HL-60/S4 (cell line): ENCODE data around the gene DMXL1.

Source experiments
- in situ Hi-C: fragments of 300-500 bp; cut with MboI; formaldehyde crosslinking; loops from 2 replicates; pipeline ENCODE4 v1.14.3; 2022; ENCODE audit warnings: low sequenced_read_pairs

The DMXL1 gene

DNA sequence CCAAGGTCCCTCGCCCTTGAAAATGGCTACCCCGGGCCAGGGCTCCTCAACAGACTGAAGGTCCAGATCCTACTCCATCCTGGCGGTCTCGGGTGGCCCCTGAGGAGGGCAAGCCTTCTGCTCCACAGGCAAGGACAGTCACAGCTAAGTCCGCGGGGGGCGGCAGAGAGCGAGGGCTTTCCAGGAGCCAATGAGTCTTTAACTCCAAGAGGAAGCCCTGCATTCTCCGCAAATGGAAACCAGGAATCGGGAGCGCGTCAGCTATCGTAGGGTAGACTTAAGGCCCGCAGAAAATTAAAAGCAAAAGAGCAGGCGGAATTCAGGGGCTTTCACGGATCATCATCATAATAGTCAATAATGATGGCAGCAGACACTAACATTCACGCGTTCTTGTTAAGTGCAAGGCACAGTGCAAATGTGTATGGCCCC is 197.1 kb downstream of the DMXL1 start:
- in situ Hi-C loops: no loop called here

DNA sequence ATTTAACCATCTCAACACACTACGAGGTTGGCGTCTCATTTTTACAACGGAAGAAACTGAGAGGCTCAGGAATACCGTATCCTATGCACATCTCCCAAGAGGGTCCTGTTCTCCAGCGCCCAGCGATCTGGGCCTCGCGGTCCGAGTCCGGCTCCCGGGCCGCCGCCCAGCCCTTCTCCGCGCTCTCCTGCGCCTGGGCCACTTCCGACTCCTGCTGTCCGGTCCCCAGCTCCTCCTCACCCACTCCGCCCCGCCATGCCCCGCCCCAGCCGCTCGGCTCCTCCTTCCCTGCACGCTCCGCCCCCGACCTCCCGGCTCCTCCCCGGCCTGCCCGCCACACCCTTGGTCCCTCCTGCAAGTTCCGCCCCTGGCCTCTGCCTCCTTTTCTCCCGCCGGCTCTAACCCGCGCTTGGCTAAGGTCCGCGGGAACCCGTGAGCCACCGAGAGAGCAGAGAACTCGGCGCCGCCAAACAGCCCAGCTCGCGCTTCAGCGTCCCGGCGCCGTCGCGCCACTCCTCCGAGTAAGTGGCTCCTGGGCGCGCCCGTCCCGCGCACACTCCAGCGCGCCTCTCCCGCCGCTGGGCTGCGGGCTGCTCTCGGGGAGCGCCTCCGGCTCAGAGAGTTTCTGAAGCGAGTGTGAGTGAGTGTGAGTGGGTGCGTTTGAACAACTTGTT is 197.6 kb downstream of the DMXL1 start:
- in situ Hi-C loops: no loop called here

DNA sequence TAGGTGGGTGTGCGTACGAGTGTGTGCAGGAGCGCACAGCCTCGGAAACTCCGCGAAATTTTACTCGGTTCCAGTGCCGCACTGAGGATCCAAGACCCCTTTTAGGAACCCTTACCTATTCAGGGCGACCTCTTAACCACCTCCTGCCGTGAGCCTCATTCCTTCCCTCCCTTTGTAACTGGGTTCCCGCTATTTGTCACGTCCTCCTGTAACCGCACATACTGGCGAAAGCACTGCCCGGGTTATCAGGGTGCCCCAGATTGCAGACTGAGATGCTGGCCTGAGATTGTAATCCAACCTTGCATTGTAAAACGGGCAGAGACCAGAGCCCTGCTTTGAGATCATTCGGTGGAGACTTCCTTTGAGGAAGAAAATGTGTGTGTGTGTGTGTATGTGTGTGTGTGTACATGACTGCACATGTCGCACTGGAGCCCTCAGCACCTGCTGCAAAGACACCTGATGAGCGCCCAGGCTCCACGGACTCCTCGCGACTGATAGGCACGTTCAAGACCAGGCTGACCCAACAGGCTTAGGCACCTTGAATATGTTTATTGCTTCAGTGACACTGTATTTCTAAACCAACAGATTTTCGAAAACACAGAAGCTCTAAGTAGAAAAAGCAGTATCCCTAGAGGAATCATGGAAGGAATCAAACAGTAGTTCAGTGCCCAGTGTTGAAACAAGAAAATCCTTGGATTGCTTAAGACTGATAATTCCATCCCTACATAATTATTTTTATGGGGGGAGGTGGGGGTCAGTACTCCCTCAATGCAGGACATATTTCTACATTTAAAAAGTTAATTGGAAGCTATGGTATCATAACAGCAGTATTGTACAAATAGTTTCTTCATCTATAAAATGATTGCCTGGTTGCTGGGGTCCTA is 198.4 kb downstream of the DMXL1 start:
- in situ Hi-C loops: no loop called here

GRCh38 chr5:119270121-119270565 is 199.3 kb downstream of the DMXL1 start:
- in situ Hi-C loops: no loop called here

DNA sequence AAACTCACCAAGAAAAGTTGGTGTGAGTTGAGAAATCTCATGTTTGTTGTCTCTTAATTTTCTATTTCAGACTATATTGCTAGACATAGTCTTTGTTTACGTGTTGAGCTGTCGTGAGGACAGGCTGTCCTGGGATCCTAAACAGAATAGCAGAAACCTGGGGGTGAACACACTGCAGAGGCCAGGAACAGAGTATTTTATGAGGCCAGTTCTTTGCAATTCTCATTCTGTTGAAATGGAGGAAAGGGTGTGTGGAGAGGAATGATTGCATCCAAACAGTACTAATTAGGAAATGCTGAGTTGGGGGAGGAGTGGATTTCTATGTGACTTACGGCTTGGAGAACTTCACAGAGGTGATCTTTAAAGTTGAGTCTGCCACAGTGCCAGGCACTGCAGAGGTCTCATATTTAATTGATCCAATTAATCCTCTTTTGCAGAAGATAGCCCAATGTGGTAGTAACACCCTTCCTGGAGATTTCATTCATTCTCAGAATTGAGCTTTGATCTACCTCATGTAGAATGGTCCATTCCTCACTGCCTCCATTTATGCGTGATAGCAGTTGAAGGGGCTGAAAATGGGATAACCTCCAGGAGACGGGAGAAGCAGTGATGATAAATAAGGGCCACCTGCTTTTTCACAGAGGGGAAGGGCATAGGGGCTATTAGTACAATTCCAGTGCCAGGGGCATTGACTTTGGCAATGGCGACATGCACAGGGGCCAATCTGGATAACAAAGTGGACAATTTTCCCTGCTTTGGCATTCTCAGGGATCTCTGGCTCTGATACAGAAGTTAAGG is 200.3 kb downstream of the DMXL1 start:
- in situ Hi-C loops: no loop called here

DNA sequence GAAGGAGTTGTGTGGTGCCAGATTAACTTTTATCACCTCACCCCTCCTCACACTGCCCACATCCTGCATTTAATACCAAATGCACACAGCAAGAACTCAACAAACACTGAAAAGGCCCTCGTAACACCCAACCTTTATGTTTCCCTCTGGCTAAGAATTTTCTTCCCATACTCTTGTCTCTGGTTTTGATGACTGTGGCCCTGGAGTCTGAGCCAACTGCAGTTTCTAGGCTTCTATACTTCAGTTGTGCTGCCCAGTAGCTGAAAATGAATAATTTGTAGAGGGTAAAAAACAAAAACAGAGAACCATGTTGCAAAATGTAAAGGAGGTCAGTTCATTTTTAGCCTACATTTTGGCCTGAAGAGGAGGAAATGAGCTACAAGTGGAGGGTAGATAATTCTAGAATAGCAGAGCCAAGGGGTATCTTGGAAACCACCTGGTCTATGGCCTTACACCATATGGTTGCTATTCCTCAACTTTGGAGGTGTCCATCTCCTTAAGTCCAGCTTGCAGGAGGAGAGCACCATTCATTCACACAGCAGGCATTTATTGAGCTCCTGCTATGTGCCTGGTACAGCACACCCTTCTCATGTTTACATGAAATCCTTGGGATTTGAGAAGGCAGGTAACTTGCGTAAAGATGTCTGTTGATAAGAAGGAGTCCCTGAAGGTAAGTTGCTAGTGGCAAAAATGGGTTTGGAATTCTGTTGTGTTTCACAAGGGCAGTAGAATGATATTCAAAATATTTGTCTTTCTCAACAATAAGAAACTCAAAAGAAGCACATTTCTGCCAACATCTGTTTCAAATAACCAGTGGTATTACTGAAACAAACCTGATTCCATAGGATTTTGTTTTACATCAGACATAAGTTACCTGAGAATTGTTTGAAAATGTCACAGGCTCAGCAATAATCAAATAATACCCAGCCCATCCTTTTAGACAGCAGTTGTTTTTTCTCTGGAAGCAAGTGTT is 201.2 kb downstream of the DMXL1 start:
- in situ Hi-C loops: no loop called here

DNA sequence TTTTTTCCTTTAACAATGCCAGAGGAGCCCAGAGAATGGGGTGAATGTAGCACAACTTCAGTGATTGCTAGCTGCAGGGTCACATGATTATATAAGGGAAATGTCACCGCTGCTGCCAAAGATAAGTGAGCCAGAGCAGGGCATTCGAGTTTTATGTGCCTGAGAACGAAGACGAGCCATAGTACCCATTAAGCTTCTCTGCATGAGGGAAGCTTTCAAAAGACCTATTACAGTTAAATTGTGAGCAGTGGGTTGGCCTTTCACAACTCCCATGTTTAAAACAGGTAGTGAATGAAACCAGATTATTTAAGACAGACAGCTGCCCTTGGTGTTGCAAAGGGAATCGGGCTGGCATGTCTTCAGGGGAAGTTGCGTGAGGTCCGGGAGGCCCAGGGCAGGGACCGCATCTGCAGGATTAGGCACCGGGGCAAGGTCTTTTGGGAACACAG is 202.5 kb downstream of the DMXL1 start:
- in situ Hi-C loops: no loop called here

DNA sequence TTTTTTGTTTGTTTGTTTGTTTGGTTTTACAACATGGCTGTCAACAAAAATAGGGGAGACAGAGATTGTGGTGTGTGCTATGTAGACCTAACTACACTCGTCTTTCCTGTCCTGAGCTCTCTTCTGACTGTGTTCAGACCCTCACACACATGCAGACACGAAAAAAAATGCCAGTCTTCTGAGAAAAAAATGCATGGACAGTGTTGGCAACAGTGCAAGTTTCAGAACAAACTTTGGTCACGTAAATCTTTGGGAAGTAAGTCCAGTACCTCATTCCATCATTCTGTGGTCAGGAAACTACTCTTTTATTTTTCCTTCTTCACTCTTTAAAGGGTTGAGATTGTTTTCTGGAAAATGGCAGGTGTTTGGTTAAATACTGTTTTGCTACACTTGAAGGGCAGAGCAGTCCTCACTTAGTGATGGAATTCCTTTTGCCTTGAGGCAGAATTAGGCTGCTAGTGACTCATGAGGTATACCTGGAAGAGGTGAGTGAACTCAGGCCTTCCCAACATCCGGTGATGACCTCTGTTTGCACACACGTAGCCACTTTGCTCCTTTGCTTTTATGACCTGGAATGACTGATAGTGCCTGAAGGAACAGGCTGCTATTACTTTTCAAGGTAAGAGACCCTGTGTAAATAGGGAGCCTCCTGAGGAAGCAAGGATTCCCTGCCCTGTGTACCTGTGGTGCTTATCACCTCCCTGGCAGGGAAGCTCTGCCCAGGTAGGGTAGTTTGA is 203.3 kb downstream of the DMXL1 start:
- in situ Hi-C loops: no loop called here

GRCh38 chr5:119274767-119275130 is 203.9 kb downstream of the DMXL1 start:
- in situ Hi-C loops: no loop called here

DNA sequence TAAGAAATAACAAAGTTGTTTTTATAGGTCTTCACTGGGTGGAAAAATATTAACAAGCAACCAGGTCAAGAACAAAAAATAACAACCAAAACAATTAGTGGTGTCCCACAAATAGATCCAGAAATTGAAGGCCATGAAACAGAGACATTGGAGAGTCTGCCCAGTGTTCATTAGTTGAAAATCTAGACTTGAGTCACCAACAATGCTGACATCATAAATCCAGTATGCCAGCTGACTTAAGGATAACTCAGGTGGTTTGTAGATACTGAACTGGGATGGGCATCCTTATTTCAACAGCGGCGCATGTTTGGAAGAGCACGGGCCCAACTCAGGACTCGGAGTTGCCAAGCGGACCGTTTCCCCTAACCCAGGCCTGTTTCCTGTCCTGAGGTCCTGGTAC is 204.3 kb downstream of the DMXL1 start:
- in situ Hi-C loops: no loop called here

GRCh38 chr5:119275601-119276173 is 204.8 kb downstream of the DMXL1 start:
- in situ Hi-C loops: no loop called here

- in situ Hi-C loops: no loop called here
Measured at GRCh38 chr5:119276978-119277377, 206.1 kb downstream of the DMXL1 start.

DNA sequence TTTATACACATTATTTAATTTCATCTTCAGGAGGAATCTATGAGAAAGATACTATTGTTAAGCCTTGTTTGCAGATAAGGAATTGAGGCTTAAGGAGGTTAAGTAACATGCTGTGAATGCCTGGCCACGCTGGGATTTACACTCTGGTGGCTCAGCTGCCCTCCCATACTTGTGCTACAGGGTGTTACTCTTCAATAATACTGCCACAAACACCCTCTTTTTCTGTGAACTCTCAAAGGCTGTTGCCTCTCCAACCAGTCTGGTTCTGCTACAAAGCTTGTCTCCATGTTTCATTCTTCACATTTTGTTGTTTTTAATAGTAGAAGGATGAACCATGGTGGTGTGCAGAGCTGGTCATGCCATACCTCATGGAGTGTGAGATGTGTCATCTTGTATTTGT is 208.2 kb downstream of the DMXL1 start:
- in situ Hi-C loops: no loop called here

DNA sequence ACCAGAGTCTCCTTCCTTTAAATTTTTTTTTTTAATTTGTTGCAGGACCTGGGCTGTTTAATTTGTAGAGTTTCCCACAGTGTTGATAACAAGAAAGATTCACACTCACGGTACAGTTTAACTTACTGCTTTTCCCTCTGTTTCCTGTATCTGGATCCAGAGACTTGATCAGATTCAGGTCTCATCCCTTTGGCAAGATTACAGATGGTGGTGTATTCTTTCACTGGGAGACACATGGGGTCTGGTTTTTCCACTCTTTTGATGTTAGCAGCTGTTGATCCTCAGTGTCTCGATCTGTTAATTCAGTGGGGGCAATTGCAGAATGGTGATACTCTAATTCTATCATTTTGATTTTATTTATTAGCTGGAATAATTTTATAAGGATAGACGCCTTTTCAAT is 209.5 kb downstream of the DMXL1 start:
- in situ Hi-C loops: no loop called here

DNA sequence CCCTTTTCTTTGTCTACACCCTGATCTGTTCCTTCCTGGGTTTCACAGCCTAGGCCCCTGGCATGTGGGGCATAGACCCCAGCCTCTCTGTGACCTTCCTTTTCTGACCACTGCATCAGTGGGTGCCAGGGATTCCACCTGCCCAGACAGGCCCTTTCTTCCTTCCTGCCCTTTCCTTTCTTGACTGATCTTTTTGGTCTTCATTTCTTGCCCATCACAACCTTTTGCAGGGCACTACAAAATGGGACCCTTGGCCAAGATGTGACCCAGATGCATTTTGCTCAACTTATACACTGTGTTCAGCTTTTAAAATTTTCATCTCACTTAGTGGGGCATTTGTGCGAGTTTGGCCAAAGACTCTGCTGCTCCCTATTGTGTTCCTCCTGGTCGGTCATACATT is 211.7 kb downstream of the DMXL1 start:
- in situ Hi-C loops: no loop called here

DNA sequence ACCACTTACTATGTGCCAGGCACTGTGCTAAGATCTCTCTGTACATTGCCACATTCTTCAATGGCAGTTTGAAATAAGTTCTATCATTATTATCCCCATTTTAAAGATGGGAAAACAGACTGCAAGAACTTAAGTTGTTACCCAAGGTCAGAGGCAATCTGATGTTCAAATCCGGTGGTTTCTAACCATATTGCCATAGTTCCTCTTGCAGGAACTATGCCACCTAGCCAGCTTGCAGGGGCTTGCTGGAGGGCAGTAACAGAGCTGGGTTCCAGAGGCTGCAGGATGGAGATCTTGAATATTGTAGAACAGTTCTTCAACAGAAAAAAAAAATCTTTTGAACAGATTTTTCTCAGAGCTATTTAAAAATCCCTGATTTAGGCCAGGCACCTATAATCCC is 213.1 kb downstream of the DMXL1 start:
- in situ Hi-C loops: no loop called here

DNA sequence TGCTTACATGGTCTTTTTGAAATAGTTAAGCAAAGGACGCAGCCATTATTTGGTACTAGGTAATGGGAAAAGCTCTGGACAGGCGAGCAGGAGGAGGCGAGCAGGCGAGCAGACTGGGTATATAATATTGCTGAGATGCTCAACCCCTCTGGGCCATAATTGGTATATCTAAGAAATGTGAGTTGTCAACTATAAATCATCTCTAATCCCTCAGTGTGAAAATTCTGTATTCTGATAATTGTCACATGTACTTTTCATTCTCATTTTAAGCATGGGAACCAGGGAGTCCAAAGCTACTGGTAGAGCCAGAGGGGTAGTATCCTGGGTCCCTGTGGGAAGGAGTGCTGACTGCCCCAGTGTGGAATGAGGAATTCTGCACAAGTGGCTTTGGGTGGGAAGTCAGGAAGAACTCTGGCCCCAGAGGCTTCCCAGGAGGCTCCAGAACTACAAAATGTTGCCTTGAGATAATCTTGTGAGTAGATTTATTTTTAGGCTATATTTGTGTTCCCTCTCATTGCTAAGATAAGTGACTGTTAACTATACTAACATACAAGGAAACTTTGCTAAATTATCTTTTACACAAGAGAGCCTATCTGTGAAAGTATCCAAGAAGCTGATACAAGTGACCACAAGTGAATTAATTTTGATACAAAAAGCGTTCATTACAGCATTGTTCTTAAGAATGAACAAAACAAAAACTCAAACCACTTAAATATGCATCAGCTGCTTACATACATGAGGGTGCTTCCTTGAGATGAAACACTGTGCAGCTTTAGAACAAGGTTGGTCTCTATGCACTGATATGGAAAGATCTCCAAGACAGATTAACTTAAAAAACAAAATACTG is 214.4 kb downstream of the DMXL1 start:
- in situ Hi-C loops: no loop called here
